GM10266 (cell line): Measurements from ENCODE around the gene GTF2F1.
"Not testable (repeated sequence)": the region's sequence is repeated elsewhere in the genome, so short reads cannot be mapped to it uniquely, and the experiment has no call there.

ENCODE experiments used
- DNase-seq: peaks from one replicate; pipeline ENCODE4 v3.0.0; 2012; ENCODE audit errors: extremely low spot score
- CTCF ChIP-seq: IDR thresholded peaks from 2 replicates; pipeline ENCODE4 v1.5.1; 2012; ENCODE audit warnings: mild to moderate bottlenecking, low read depth; ENCODE audit not compliant: control insufficient read depth, insufficient read depth; ENCODE audit errors: missing control alignments

The GTF2F1 gene

GRCh38 chr19:6373096-6373812 is 19.7 kb downstream of the GTF2F1 start:
- DNase-seq: peak; percentile 99
- no peak for TF ChIP-seq CTCF

- peak; percentile 95 for DNase-seq
- TF ChIP-seq CTCF: no peak
These were observed 20.3 kb downstream of the GTF2F1 start, which contains the start of gene ALKBH7 for GRCh38 chr19:6372594-6373095. Gene ALKBH7 (plus strand): TSS chr19:6372794. CDS start chr19:6372821, 27 bp downstream.

- no peak for DNase-seq
- no peak for TF ChIP-seq CTCF
These were observed 28.6 kb downstream of the GTF2F1 start for GRCh38 chr19:6364353-6364752.

- TF ChIP-seq CTCF: no peak
- peak; percentile 16 for DNase-seq
These were observed 30.6 kb downstream of the GTF2F1 start for GRCh38 chr19:6362351-6362801.

- TF ChIP-seq CTCF: no peak
- DNase-seq: no peak
These were observed 31.0 kb downstream of the GTF2F1 start for GRCh38 chr19:6362027-6362350.

GRCh38 chr19:6360857-6361216 is 32.1 kb downstream of the GTF2F1 start:
- not testable (repeated sequence) for DNase-seq

GRCh38 chr19:6360445-6360844 is 32.5 kb downstream of the GTF2F1 start:
- DNase-seq: not testable (repeated sequence)

- no peak for DNase-seq
- TF ChIP-seq CTCF: no peak
These were observed 33.2 kb downstream of the GTF2F1 start for GRCh38 chr19:6359568-6360341.
